ENCODE measurements around the gene LMF1. TPM values are rescaled to one million over a fixed set of nuclear protein-coding genes. Genes with fewer than 3 reads are reported as not detected.

LMF1 gene
- total RNA-seq, 2 experiments from 2014 or later, result 17.0 to 31.4 TPM

GRCh38 chr16:804193-805048 lies 166.4 kb downstream of the LMF1 start:
- CTCF ChIA-PET (ENCODE audit: unreplicated experiment), result interaction anchor here (0.6 kb wide), 1 partner anchor 212 kb away, joined by 3 read pairs; no protein-coding TSS in a partner anchor
- POLR2A ChIA-PET, result interaction anchor here (0.9 kb wide), 1 partner anchor 168 kb away, joined by 3 read pairs; no protein-coding TSS in a partner anchor

GRCh38 chr16:803754-804080 lies 167.1 kb downstream of the LMF1 start:
- Histone ChIP-seq H3K4me1 (ENCODE audit: insufficient read depth, low read length, poor library complexity, severe bottlenecking) (peaks cover under 1% of the 10 kb centered on the region), H3K79me2 (ENCODE audit: insufficient read depth, low read depth, low read length) (no peaks in the 10 kb centered on the region), H3K27ac (ENCODE audit: low read depth, low read length, poor library complexity, severe bottlenecking) (no peak overlapping the region), H3K9me3 (ENCODE audit: low read length) (no peaks in the 10 kb centered on the region), H3K9me2 (ENCODE audit: insufficient read depth, low read length) (no peaks in the 10 kb centered on the region), H3K4me2 (ENCODE audit: low read length) (no peak overlapping the region), H3K36me3 (ENCODE audit: insufficient read depth, low read length) (peaks cover 1% of the 10 kb centered on the region), H2AFZ (ENCODE audit: low read length) (no peak overlapping the region), H4K20me1 (ENCODE audit: insufficient read depth, low read length) (no peaks in the 10 kb centered on the region), H3K4me3 (ENCODE audit: low read depth, low read length, poor library complexity, severe bottlenecking) (no peak overlapping the region)
- DNase-seq (ENCODE audit: low spot score), result no peak
- intact Hi-C loops (cut with micrococcal nuclease; ENCODE audit: unreplicated experiment), result no loop called here
- BruUV-seq (replicated peaks), result no TSS peak
- no peak for TF ChIP-seq CTCF (conservative IDR thresholded peaks at IDR 0.05; ENCODE audit: low read length)
- TF ChIP-seq EZH2phosphoT487 (IDR thresholded peaks at IDR 0.05; ENCODE audit: borderline replicate concordance, low read depth, low read length), result no peak
- POLR2A ChIA-PET, result interaction anchor here (0.7 to 0.9 kb wide), 2 partner anchors 148 to 169 kb away, joined by 3 read pairs; no protein-coding TSS in a partner anchor
- CTCF ChIA-PET (ENCODE audit: unreplicated experiment), result no interaction called here

More at GRCh38 chr16:804193-805048, 166.4 kb downstream of the LMF1 start:
- intact Hi-C loops (cut with micrococcal nuclease; ENCODE audit: unreplicated experiment), result no loop called here
- Histone ChIP-seq H3K9me2 (ENCODE audit: insufficient read depth, low read length) (no peaks in the 10 kb centered on the region), H3K4me2 (ENCODE audit: low read length) (no peak overlapping the region), H3K4me3 (ENCODE audit: low read depth, low read length, poor library complexity, severe bottlenecking) (no peak overlapping the region), H3K27ac (ENCODE audit: low read depth, low read length, poor library complexity, severe bottlenecking) (no peak overlapping the region), H3K79me2 (ENCODE audit: insufficient read depth, low read depth, low read length) (no peaks in the 10 kb centered on the region), H3K4me1 (ENCODE audit: insufficient read depth, low read length, poor library complexity, severe bottlenecking) (no peaks in the 10 kb centered on the region), H3K36me3 (ENCODE audit: insufficient read depth, low read length) (no peaks in the 10 kb centered on the region), H4K20me1 (ENCODE audit: insufficient read depth, low read length) (no peaks in the 10 kb centered on the region), H3K9me3 (ENCODE audit: low read length) (no peaks in the 10 kb centered on the region), H2AFZ (ENCODE audit: low read length) (no peak overlapping the region)
- BruUV-seq (replicated peaks), result no TSS peak
- TF ChIP-seq EZH2phosphoT487 (IDR thresholded peaks at IDR 0.05; ENCODE audit: borderline replicate concordance, low read depth, low read length), result no peak
- no peak for TF ChIP-seq CTCF (conservative IDR thresholded peaks at IDR 0.05; ENCODE audit: low read length)
- no peak for DNase-seq (ENCODE audit: low spot score)

Other genes with a start within 250 kb of the LMF1 start
- gene ANTKMT, start 249.8 kb downstream of the LMF1 start, total RNA-seq (2014; rRNA removed; shearing (Covaris generic)), result 44.8 and 51.3 TPM in 2 replicates
- 45.5 and 46.5 TPM in 2 replicates for gene ANTKMT, start 249.8 kb downstream of the LMF1 start, total RNA-seq (2022)
- 25.8 and 35.9 TPM in 2 replicates for gene CCDC78, start 244.5 kb downstream of the LMF1 start, total RNA-seq (2014; rRNA removed; shearing (Covaris generic))
- gene CCDC78, start 244.5 kb downstream of the LMF1 start, total RNA-seq (2022), result 52.6 and 57.9 TPM in 2 replicates
- gene HAGHL, start 243.9 kb downstream of the LMF1 start, total RNA-seq (2014; rRNA removed; shearing (Covaris generic)), result 28.1 and 30.8 TPM in 2 replicates
- 56.3 and 57.9 TPM in 2 replicates for gene HAGHL, start 243.9 kb downstream of the LMF1 start, total RNA-seq (2022)
- 142 and 169 TPM in 2 replicates for gene CIAO3, start 230.0 kb downstream of the LMF1 start, total RNA-seq (2014; rRNA removed; shearing (Covaris generic))
- 156 and 173 TPM in 2 replicates for gene CIAO3, start 230.0 kb downstream of the LMF1 start, total RNA-seq (2022)
- gene MSLN, start 210.2 kb downstream of the LMF1 start, total RNA-seq (2014; rRNA removed; shearing (Covaris generic)), result 0.13 TPM in 1 of 2 replicates, not detected in the other
- gene MSLN, start 210.2 kb downstream of the LMF1 start, total RNA-seq (2022), result 0.30 and 0.44 TPM in 2 replicates
- 51.4 and 64.1 TPM in 2 replicates for gene RPUSD1, start 182.6 kb downstream of the LMF1 start, total RNA-seq (2014; rRNA removed; shearing (Covaris generic))
- gene RPUSD1, start 182.6 kb downstream of the LMF1 start, total RNA-seq (2022), result 42.1 and 48.6 TPM in 2 replicates
- 98.9 and 125 TPM in 2 replicates for gene CHTF18, start 182.4 kb downstream of the LMF1 start, total RNA-seq (2014; rRNA removed; shearing (Covaris generic))
- 145 and 146 TPM in 2 replicates for gene CHTF18, start 182.4 kb downstream of the LMF1 start, total RNA-seq (2022)
- gene GNG13, start 170.2 kb downstream of the LMF1 start, total RNA-seq (2014; rRNA removed; shearing (Covaris generic)), result not detected in 2 replicates
- not detected in 2 replicates for gene GNG13, start 170.2 kb downstream of the LMF1 start, total RNA-seq (2022)
- 0.82 and 0.85 TPM in 2 replicates for gene SOX8, start 10.8 kb upstream of the LMF1 start, total RNA-seq (2014; rRNA removed; shearing (Covaris generic))
- gene SOX8, start 10.8 kb upstream of the LMF1 start, total RNA-seq (2022), result 2.3 and 2.4 TPM in 2 replicates
- not detected in 2 replicates for gene SSTR5, start 101.8 kb upstream of the LMF1 start, total RNA-seq (2014; rRNA removed; shearing (Covaris generic))
- gene SSTR5, start 101.8 kb upstream of the LMF1 start, total RNA-seq (2022), result not detected in 2 replicates
- gene C1QTNF8, start 125.3 kb upstream of the LMF1 start, total RNA-seq (2014; rRNA removed; shearing (Covaris generic)), result not detected in 2 replicates
- gene C1QTNF8, start 125.3 kb upstream of the LMF1 start, total RNA-seq (2022), result not detected in 2 replicates
- gene CACNA1H, start 182.1 kb upstream of the LMF1 start, total RNA-seq (2014; rRNA removed; shearing (Covaris generic)), result not detected in 2 replicates
- gene CACNA1H, start 182.1 kb upstream of the LMF1 start, total RNA-seq (2022), result not detected in 2 replicates

Data from OCI-LY7 (cell line).